ENCODE data around the gene TBC1D17. TPM values are rescaled to one million over a fixed set of nuclear protein-coding genes. Genes with fewer than 3 reads are reported as not detected.

The TBC1D17 gene
- total and polyA plus RNA-seq, 2 of the 13 experiments (the other 11 are each of a cell fraction or from before 2014, with no cell fraction given), result 9.7 to 16.9 TPM

GRCh38 chr19:49869484-49870308 is 7.8 kb upstream of the TBC1D17 start (continued):
- peak; percentile 57; the same call in 1 of the 2 replicates for TF ChIP-seq GMEB1 (CRISPR knock-in tag; IDR thresholded peaks at IDR 0.05; ENCODE audit: borderline replicate concordance)
- TF ChIP-seq ATF7 (IDR thresholded peaks at IDR 0.05), result no peak
- no peak for TF ChIP-seq ATF7 (CRISPR knock-in tag; IDR thresholded peaks at IDR 0.05)
- TF ChIP-seq TAF1 (CRISPR knock-in tag; IDR thresholded peaks at IDR 0.05), result peak; percentile 82
- TF ChIP-seq ZNF564 (CRISPR knock-in tag; IDR thresholded peaks at IDR 0.05), result no peak
- peak; percentile 38 for TF ChIP-seq ZNF772 (CRISPR knock-in tag; IDR thresholded peaks at IDR 0.05)
- TF ChIP-seq MTA3 (CRISPR knock-in tag; IDR thresholded peaks at IDR 0.05), result no peak
- TF ChIP-seq, protein P1, sequence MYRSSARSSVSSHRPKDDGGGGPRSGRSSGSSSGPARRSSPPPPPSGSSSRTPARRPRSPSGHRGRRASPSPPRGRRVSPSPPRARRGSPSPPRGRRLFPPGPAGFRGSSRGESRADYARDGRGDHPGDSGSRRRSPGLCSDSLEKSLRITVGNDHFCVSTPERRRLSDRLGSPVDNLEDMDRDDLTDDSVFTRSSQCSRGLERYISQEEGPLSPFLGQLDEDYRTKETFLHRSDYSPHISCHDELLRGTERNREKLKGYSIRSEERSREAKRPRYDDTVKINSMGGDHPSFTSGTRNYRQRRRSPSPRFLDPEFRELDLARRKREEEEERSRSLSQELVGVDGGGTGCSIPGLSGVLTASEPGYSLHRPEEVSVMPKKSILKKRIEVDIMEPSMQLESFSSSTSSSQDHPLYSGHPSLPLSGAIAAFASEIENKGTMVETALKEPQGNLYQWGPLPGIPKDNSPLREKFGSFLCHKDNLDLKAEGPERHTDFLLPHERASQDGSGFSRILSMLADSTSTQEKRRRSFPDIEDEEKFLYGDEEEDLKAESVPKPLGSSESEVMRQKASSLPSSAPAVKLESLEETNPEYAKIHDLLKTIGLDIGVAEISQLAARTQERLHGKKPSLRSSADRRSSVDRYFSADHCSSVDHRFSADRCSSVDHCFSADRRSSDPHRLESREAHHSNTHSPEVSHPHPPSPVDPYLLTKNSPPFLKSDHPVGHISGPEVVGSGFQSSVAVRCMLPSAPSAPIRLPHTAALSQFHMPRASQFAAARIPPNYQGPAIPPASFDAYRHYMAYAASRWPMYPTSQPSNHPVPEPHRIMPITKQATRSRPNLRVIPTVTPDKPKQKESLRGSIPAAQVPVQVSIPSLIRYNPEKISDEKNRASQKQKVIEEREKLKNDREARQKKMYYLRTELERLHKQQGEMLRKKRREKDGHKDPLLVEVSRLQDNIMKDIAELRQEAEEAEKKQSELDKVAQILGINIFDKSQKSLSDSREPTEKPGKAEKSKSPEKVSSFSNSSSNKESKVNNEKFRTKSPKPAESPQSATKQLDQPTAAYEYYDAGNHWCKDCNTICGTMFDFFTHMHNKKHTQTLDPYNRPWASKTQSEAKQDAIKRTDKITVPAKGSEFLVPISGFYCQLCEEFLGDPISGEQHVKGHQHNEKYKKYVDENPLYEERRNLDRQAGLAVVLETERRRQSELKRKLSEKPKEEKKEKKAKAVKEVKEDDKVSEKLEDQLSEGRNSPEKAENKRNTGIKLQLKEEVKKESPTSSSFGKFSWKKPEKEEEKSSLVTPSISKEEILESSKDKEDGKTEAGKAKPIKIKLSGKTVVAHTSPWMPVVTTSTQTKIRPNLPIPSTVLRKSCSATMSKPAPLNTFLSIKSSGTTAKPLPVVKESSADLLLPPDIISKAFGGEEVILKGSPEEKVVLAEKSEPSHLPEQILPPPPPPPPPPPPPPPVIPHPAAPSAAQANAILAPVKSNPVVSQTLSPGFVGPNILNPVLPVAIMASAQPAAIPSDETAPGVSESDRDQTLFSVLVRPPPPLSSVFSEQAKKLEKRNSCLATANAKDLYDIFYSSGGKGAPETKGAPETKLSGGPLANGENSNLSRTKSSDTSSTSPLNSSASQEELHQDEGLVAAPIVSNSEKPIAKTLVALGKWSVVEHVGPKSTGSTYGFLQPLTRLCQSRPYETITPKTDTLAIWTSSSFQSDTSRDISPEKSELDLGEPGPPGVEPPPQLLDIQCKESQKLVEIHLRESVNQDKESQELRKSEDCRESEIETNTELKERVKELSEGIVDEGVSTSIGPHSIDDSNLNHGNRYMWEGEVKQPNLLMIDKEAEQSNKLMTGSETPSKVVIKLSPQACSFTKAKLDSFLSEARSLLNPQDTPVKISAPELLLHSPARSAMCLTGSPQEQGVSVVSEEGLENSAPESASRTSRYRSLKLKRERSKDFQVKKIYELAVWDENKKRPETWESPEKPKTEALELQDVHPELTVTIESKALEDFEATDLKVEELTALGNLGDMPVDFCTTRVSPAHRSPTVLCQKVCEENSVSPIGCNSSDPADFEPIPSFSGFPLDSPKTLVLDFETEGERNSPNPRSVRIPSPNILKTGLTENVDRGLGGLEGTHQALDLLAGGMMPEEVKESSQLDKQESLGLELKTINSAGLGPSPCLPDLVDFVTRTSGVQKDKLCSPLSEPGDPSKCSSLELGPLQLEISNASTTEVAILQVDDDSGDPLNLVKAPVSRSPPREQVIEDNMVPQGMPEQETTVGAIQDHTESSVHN (CRISPR knock-in tag; IDR thresholded peaks at IDR 0.05), result peak; percentile 90; the same call in 1 of the 2 replicates
- TF ChIP-seq TCF7 (IDR thresholded peaks at IDR 0.05; ENCODE audit: low read depth), result 0 out of 2 replicates have a peak, but pooled peaks have one; percentile 17
- TF ChIP-seq NR2F6 (IDR thresholded peaks at IDR 0.05), result no peak
- TF ChIP-seq NR2F6 (CRISPR knock-in tag; IDR thresholded peaks at IDR 0.05), result no peak
- peak; percentile 53 for TF ChIP-seq POGZ (CRISPR knock-in tag; IDR thresholded peaks at IDR 0.05)
- TF ChIP-seq ZNF740 (CRISPR knock-in tag; IDR thresholded peaks at IDR 0.05), result no peak
- peak; percentile 84 for TF ChIP-seq ELF1 (CRISPR knock-in tag; IDR thresholded peaks at IDR 0.05)
- TF ChIP-seq FOXK2 (IDR thresholded peaks at IDR 0.05), result peak; percentile 50; the same call in 1 of the 2 replicates
- TF ChIP-seq KDM2A (CRISPR knock-in tag; IDR thresholded peaks at IDR 0.05; ENCODE audit: borderline replicate concordance, low read depth), result peak; percentile 98
- no peak; the same call in 1 of the 2 replicates for TF ChIP-seq ZFP91 (CRISPR knock-in tag; IDR thresholded peaks at IDR 0.05; ENCODE audit: borderline replicate concordance)
- no peak for TF ChIP-seq NFRKB (IDR thresholded peaks at IDR 0.05)
- TF ChIP-seq ZNF567 (CRISPR knock-in tag; IDR thresholded peaks at IDR 0.05; ENCODE audit: borderline replicate concordance), result no peak
